ENCODE measurements around the gene SYNE3. TPM values are rescaled to one million over a fixed set of nuclear protein-coding genes. Genes with fewer than 3 reads are reported as not detected.

Gene SYNE3
- total and polyA plus RNA-seq, 10 of the 15 experiments (the other 5 are each of a cell fraction or from before 2014, with no cell fraction given): 1.4 to 44.1 (median 13.4) TPM

DNA sequence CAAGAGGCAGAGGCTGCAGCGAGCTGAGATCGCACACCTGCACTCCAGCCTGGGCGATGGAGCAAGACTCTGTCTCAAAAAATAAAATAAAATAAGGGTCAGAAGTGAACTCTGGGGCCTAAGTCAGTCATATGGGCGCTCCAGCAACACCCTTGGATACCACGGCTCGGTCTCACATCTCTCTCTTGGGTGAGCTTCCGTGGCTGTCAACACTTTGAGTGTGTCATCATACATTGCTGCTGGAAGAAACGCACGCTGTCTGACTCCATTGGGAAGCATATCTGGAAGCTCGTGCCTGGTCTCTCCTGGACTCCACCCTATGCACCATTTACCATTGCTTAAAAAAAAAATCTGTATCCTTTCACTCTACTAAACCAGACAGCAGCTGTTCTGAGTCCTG, 38.6 kb upstream of the SYNE3 start:
- no peak for ATAC-seq
- POLR2A ChIA-PET: no interaction called here
- H3K27ac ChIP-seq (ENCODE audit: control insufficient read depth, insufficient read depth): no peak overlapping the region
- no peak for DNase-seq (ENCODE audit: low read depth, low spot score)
- no peaks in the 10 kb centered on the region for H3K9me3 ChIP-seq (replicated peaks; ENCODE audit: control insufficient read depth, insufficient read depth, low read length)
- H3K79me2 ChIP-seq (ENCODE audit: control insufficient read depth, insufficient read depth, low read length): no peaks in the 10 kb centered on the region
- H2AFZ ChIP-seq (ENCODE audit: control insufficient read depth, low read depth, low read length): no peak overlapping the region
- H3K36me3 ChIP-seq (ENCODE audit: control insufficient read depth in 2 of 2, insufficient read depth in 2 of 2, low read length in 1 of 2): no peaks in the 10 kb centered on the region
- H3K4me1 ChIP-seq (ENCODE audit: control insufficient read depth, insufficient read depth, low read length): peaks cover 6% of the 10 kb centered on the region; the same call in 1 of the 2 replicates
- 81% methylated on average over 10 of the region's 10 CpGs for WGBS (ENCODE audit: insufficient coverage, insufficient replicate concordance, low lambda C conversion rate, missing lambda C conversion rate)
- CTCF ChIA-PET: no interaction called here
- intact Hi-C loops (cut with micrococcal nuclease; ENCODE audit: unreplicated experiment): no loop called here
- H3K4me2 ChIP-seq (ENCODE audit: control insufficient read depth, insufficient read depth): no peak overlapping the region
- no peak overlapping the region for H3K4me3 ChIP-seq
- TF ChIP-seq, protein P1, sequence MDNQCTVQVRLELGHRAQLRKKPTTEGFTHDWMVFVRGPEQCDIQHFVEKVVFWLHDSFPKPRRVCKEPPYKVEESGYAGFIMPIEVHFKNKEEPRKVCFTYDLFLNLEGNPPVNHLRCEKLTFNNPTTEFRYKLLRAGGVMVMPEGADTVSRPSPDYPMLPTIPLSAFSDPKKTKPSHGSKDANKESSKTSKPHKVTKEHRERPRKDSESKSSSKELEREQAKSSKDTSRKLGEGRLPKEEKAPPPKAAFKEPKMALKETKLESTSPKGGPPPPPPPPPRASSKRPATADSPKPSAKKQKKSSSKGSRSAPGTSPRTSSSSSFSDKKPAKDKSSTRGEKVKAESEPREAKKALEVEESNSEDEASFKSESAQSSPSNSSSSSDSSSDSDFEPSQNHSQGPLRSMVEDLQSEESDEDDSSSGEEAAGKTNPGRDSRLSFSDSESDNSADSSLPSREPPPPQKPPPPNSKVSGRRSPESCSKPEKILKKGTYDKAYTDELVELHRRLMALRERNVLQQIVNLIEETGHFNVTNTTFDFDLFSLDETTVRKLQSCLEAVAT (IDR thresholded peaks at IDR 0.05): no peak
- no peak for TF ChIP-seq CBX5 (IDR thresholded peaks at IDR 0.05; ENCODE audit: low read depth)
- no peak for TF ChIP-seq MTA2 (IDR thresholded peaks at IDR 0.05; ENCODE audit: low read depth)
- no peak for TF ChIP-seq NRF1 (conservative IDR thresholded peaks at IDR 0.05; ENCODE audit: low read depth, low read length)
- no peak for TF ChIP-seq ZNF207 (IDR thresholded peaks at IDR 0.05; ENCODE audit: borderline replicate concordance)
- no peak for TF ChIP-seq USF2 (IDR thresholded peaks at IDR 0.05; ENCODE audit: borderline replicate concordance, low read depth, low read length)
- TF ChIP-seq NFXL1 (IDR thresholded peaks at IDR 0.05; ENCODE audit: borderline replicate concordance): no peak
- TF ChIP-seq HDGF (IDR thresholded peaks at IDR 0.05): no peak
- no peak for TF ChIP-seq ZNF687 (IDR thresholded peaks at IDR 0.05)
- no peak for TF ChIP-seq CBX3 (IDR thresholded peaks at IDR 0.05; ENCODE audit: borderline replicate concordance, low read depth)
- no peak for TF ChIP-seq KLF5 (IDR thresholded peaks at IDR 0.05; ENCODE audit: partially characterized antibody)
- no peak for TF ChIP-seq JUNB (IDR thresholded peaks at IDR 0.05)
- TF ChIP-seq GABPA (IDR thresholded peaks at IDR 0.05; ENCODE audit: low read depth): no peak
- TF ChIP-seq KAT2A (conservative IDR thresholded peaks at IDR 0.05; ENCODE audit: control insufficient read depth, low read depth, low read length): no peak
- no peak for TF ChIP-seq BMI1 (IDR thresholded peaks at IDR 0.05; ENCODE audit: borderline replicate concordance)
- H4K20me1 ChIP-seq (ENCODE audit: control insufficient read depth, insufficient read depth): no peaks in the 10 kb centered on the region
- no TSS peak for BruUV-seq (replicated peaks)
- SMC1A ChIA-PET (ENCODE audit: uncharacterized antibody, unreplicated experiment): interaction anchor here (1.2 kb wide), 1 partner anchor 128 kb away, joined by 3 read pairs; no protein-coding TSS in a partner anchor
- RAD21 ChIA-PET (ENCODE audit: unreplicated experiment): interaction anchor here (0.9 kb wide), 1 partner anchor 37 kb away, joined by 3 read pairs; no protein-coding TSS in a partner anchor
- in situ Hi-C loops (cut with MboI): loop anchor here (5.0 kb wide), 1 partner anchor 217 kb away; no protein-coding TSS in a partner anchor
- FAIRE-seq: no peak
- no peaks in the 10 kb centered on the region for H3K27me3 ChIP-seq (replicated peaks in 1 of 2; ENCODE audit: control insufficient read depth in 2 of 2, insufficient read depth in 2 of 2, low read length in 1 of 2)
- H3K9ac ChIP-seq (ENCODE audit: control insufficient read depth, insufficient read depth, low read length): no peak overlapping the region

Data from GM12878 (cell line).